Osteoblast (primary cell): Measurements from ENCODE around the gene IMMT. TPM values are rescaled to one million over a fixed set of nuclear protein-coding genes. Genes with fewer than 3 reads are reported as not detected.

ENCODE experiments used
- DNase-seq: peaks from one replicate; pipeline ENCODE4 v3.0.0; 2011; ENCODE audit warnings: low spot score, mixed read lengths; ENCODE audit not compliant: insufficient read length; ENCODE audit errors: missing footprints
- H2AFZ ChIP-seq: 2 replicates; pipeline ENCODE4 v1.6.0; 2011; ENCODE audit warnings: mild to moderate bottlenecking, low read length
- H3K27ac ChIP-seq: 2 replicates; pipeline ENCODE4 v1.5.1; 2011; ENCODE audit warnings: mild to moderate bottlenecking, low read depth, low read length, moderate library complexity
- H3K27me3 ChIP-seq: 2 replicates; pipeline ENCODE4 v1.6.0; 2012; ENCODE audit warnings: mild to moderate bottlenecking, control low read depth, inconsistent platforms, low read length, moderate library complexity; ENCODE audit not compliant: insufficient read depth
- H3K36me3 ChIP-seq: 2 replicates; pipeline ENCODE4 v1.5.1; 2011; ENCODE audit warnings: mild to moderate bottlenecking, low read length, control low read depth, moderate library complexity; ENCODE audit not compliant: insufficient read depth
- H3K4me1 ChIP-seq: 2 replicates; pipeline ENCODE4 v1.5.1; 2011; ENCODE audit warnings: mild to moderate bottlenecking, low read length, control low read depth, moderate library complexity; ENCODE audit not compliant: insufficient read depth
- H3K4me2 ChIP-seq: 2 replicates; pipeline ENCODE4 v1.6.0; 2011; ENCODE audit warnings: mild to moderate bottlenecking, low read length; ENCODE audit not compliant: insufficient read depth
- H3K4me3 ChIP-seq: fragments of 200-600 bp; sonication (generic); 3 replicates; pipeline ENCODE4 v1.5.1; 2012; ENCODE audit warnings: mild to moderate bottlenecking, low read length, inconsistent platforms; ENCODE audit not compliant: insufficient read depth
- H3K79me2 ChIP-seq: 2 replicates; pipeline ENCODE4 v1.6.0; 2012; ENCODE audit warnings: mild to moderate bottlenecking, low read length, control low read depth, inconsistent platforms; ENCODE audit not compliant: insufficient read depth
- H3K9me3 ChIP-seq: 2 replicates; pipeline ENCODE4 v1.5.1; 2011; ENCODE audit warnings: low read depth, low read length, control low read depth
- H4K20me1 ChIP-seq: 2 replicates; pipeline ENCODE4 v1.6.0; 2012; ENCODE audit warnings: mild to moderate bottlenecking, low read length, control low read depth; ENCODE audit not compliant: insufficient read depth
- CTCF ChIP-seq: IDR thresholded peaks from 2 replicates; pipeline ENCODE4 v1.5.1; 2011; ENCODE audit warnings: mild to moderate bottlenecking, low read depth, low read length, moderate library complexity; ENCODE audit errors: extremely low read depth
- total RNA-seq: library from RNA; depleted of rRNA; stranded (reverse); fragments of >200 nt; gene quantifications from 2 replicates; pipeline ENCODE4 v1.2.3, GENCODE V29; 2012

IMMT gene
- total RNA-seq, 1 donor = 55.7 TPM

DNA sequence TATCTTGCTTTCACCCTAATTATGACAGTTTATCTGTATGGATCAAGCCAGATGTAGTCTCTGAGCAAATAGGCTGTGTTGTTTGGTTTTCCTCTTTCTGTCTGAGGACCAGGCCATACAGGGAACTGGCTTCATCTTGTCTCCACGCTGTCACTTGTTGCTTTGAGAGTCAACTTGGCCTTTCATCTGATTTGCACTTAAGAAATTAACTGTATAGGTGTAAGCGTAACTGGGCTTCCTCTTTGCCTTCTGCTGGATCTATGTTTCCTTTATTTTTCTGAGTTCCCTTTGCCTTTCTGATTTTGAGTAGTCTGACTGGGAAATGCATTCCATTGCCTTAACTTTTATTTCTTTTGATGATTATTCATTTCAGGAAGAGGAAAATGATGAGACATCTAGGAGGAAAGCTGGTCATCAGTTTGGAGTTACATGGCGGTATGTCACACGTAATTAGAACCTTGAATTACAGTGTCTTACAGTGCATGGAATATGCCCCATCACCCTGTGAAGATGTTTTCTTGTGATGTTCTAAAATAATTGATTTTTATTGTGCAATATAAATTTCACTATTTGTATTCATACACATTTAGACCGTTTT lies 71.8 kb downstream of the IMMT start:
- Histone ChIP-seq H3K79me2 (peaks cover 2% of the 10 kb centered on the region), H2AFZ (no peak overlapping the region), H3K4me1 (no peaks in the 10 kb centered on the region), H3K4me3 (no peak overlapping the region), H3K27me3 (no peaks in the 10 kb centered on the region), H3K27ac (no peak overlapping the region), H3K36me3 (peaks cover 96% of the 10 kb centered on the region), H3K9me3 (no peaks in the 10 kb centered on the region), H3K4me2 (no peak overlapping the region), H4K20me1 (no peaks in the 10 kb centered on the region)
- DNase-seq = no peak
- no peak for TF ChIP-seq CTCF

DNA sequence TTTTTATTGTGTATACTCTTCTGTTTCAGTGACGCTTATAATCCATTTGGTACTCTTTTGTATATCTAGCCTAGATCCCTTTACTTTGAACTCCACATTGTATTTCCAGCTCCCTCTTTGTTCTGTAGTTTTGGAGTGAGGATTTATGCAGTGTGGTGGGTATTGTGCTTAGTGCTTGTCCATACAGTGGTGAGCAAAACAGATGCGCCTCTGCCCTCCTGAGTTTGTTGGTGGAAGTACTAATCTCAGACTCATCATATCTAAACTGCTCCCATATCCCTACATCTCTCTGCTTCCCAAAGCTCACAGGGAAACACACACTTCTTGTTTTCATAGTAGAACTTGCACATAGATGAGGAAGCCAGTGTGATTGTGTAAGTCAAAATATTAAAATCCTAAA lies 77.1 kb downstream of the IMMT start:
- H3K36me3 ChIP-seq = peaks cover 81% of the 10 kb centered on the region
- no peak overlapping the region for H2AFZ ChIP-seq
- no peak for DNase-seq
- H3K27ac ChIP-seq = no peak overlapping the region
- no peaks in the 10 kb centered on the region for H3K9me3 ChIP-seq
- no peaks in the 10 kb centered on the region for H4K20me1 ChIP-seq
- H3K27me3 ChIP-seq = no peaks in the 10 kb centered on the region
- no peak overlapping the region for H3K4me3 ChIP-seq
- H3K4me1 ChIP-seq = peaks cover 16% of the 10 kb centered on the region
- no peak overlapping the region for H3K4me2 ChIP-seq
- peaks cover 23% of the 10 kb centered on the region for H3K79me2 ChIP-seq
- TF ChIP-seq CTCF = no peak

GRCh38 chr2:86107031-86107430 lies 88.2 kb downstream of the IMMT start:
- H3K79me2 ChIP-seq = peaks cover 82% of the 10 kb centered on the region
- TF ChIP-seq CTCF = no peak
- H3K4me2 ChIP-seq = peak overlapping the region; percentile 91
- H3K27me3 ChIP-seq = no peaks in the 10 kb centered on the region
- peaks cover 18% of the 10 kb centered on the region for H3K4me1 ChIP-seq
- no peaks in the 10 kb centered on the region for H3K9me3 ChIP-seq
- H2AFZ ChIP-seq = no peak overlapping the region
- DNase-seq = no peak
- H3K27ac ChIP-seq = peak overlapping the region; percentile 95
- H4K20me1 ChIP-seq = peaks cover 2% of the 10 kb centered on the region
- H3K36me3 ChIP-seq = peaks cover 17% of the 10 kb centered on the region
- H3K4me3 ChIP-seq = peak overlapping the region; percentile 86

GRCh38 chr2:86105969-86106945 lies 89.0 kb downstream of the IMMT start, which contains the start of gene PTCD3:
Gene PTCD3, plus strand, starts transcription at chr2:86106235. Its CDS starts 13 bp downstream, at chr2:86106248.
- no peaks in the 10 kb centered on the region for H3K9me3 ChIP-seq
- TF ChIP-seq CTCF = no peak
- no peaks in the 10 kb centered on the region for H3K27me3 ChIP-seq
- H3K79me2 ChIP-seq = peaks cover 89% of the 10 kb centered on the region
- H3K4me1 ChIP-seq = peaks cover 18% of the 10 kb centered on the region
- peak; percentile 95 for DNase-seq
- H3K4me3 ChIP-seq = peak within 1 kb of the TSS; percentile 86
- H2AFZ ChIP-seq = peak within 1 kb of the TSS; percentile 91
- peak within 1 kb of the TSS; percentile 91 for H3K4me2 ChIP-seq
- H3K27ac ChIP-seq = peak within 1 kb of the TSS; percentile 95
- H3K36me3 ChIP-seq = peaks cover 17% of the 10 kb centered on the region
- peaks cover 2% of the 10 kb centered on the region for H4K20me1 ChIP-seq
